SIG-M5 (cell line): Measurements from ENCODE around the gene KIAA1210.

Experiments used
- DNase-seq: peaks from one replicate; lab custom pipeline; 2025; lab: John Stamatoyannopoulos, UW

KIAA1210 gene

GRCh38 chrX:119127650-119128049, at the start of gene KIAA1210:
TSS of gene KIAA1210 (minus strand) at chrX:119127812. CDS start at chrX:119123642, 4,170 bp downstream.
- no peak for DNase-seq

- no peak for DNase-seq
These were observed 49.7 kb upstream of the KIAA1210 start for GRCh38 chrX:119177278-119177677.

- DNase-seq: no peak
These were observed 47.3 kb upstream of the KIAA1210 start for GRCh38 chrX:119174900-119175299.

GRCh38 chrX:119168104-119168503, 40.5 kb upstream of the KIAA1210 start:
- no peak for DNase-seq

GRCh38 chrX:119158226-119158625, 30.6 kb upstream of the KIAA1210 start:
- no peak for DNase-seq

GRCh38 chrX:119156241-119156640, 28.6 kb upstream of the KIAA1210 start:
- no peak for DNase-seq

- DNase-seq: no peak
These were observed 27.9 kb upstream of the KIAA1210 start for GRCh38 chrX:119155416-119156035.

GRCh38 chrX:119151051-119151380, 23.4 kb upstream of the KIAA1210 start:
- no peak for DNase-seq

- DNase-seq: no peak
These were observed 22.8 kb upstream of the KIAA1210 start for GRCh38 chrX:119150163-119151050.

- DNase-seq: no peak
These were observed 19.9 kb upstream of the KIAA1210 start for GRCh38 chrX:119147486-119147885.

- no peak for DNase-seq
These were observed 17.6 kb upstream of the KIAA1210 start for GRCh38 chrX:119145241-119145653.

- no peak for DNase-seq
These were observed 6.9 kb upstream of the KIAA1210 start for GRCh38 chrX:119134466-119134865.

- DNase-seq: no peak
These were observed 5.3 kb upstream of the KIAA1210 start for GRCh38 chrX:119132961-119133360.

GRCh38 chrX:119132316-119132715, 4.7 kb upstream of the KIAA1210 start:
- DNase-seq: no peak

GRCh38 chrX:119130911-119131310, 3.3 kb upstream of the KIAA1210 start:
- DNase-seq: no peak

- DNase-seq: no peak
These were observed 6.3 kb downstream of the KIAA1210 start for GRCh38 chrX:119121341-119121740.

GRCh38 chrX:119118780-119119395, 8.7 kb downstream of the KIAA1210 start:
- no peak for DNase-seq

- DNase-seq: no peak
These were observed 20.4 kb downstream of the KIAA1210 start for GRCh38 chrX:119107206-119107605.

GRCh38 chrX:119105826-119106225, 21.8 kb downstream of the KIAA1210 start:
- no peak for DNase-seq

GRCh38 chrX:119101168-119101567, 26.4 kb downstream of the KIAA1210 start:
- no peak for DNase-seq

GRCh38 chrX:119095936-119096335, 31.7 kb downstream of the KIAA1210 start:
- no peak for DNase-seq

GRCh38 chrX:119094819-119095218, 32.8 kb downstream of the KIAA1210 start:
- DNase-seq: no peak
